Measurements from ENCODE around the gene PDRG1.

- TF ChIP-seq POLR2A (IDR thresholded peaks at IDR 0.05; ENCODE audit: low read length) (no peak), GATA1 (IDR thresholded peaks at IDR 0.05; ENCODE audit: low read depth, low read length) (no peak)
Measured at GRCh38 chr20:31975874-31976273, 24.0 kb upstream of the PDRG1 start.
